KOPT-K1 (cell line): ENCODE measurements around the gene TIMP2.
"Not testable (repeated sequence)": the region's sequence is repeated elsewhere in the genome, so short reads cannot be mapped to it uniquely, and the experiment has no call there.

ENCODE experiments used
- H3K27ac ChIP-seq: fragments of 200-600 bp; sonication (generic); 2 replicates; pipeline ENCODE4 v1.5.1; 2016; ENCODE audit warnings: antibody characterized with exemption, mild to moderate bottlenecking, low read depth, low read length; ENCODE audit not compliant: poor library complexity, severe bottlenecking
- H3K36me3 ChIP-seq: fragments of 200-600 bp; sonication (generic); 2 replicates; pipeline ENCODE4 v1.5.1; 2017; ENCODE audit warnings: antibody characterized with exemption, mild to moderate bottlenecking, low read length, moderate library complexity; ENCODE audit not compliant: insufficient read depth
- H3K9me3 ChIP-seq: fragments of 200-600 bp; sonication (generic); 2 replicates; pipeline ENCODE4 v1.5.1; 2017; ENCODE audit warnings: antibody characterized with exemption, low read length, mild to moderate bottlenecking; ENCODE audit not compliant: insufficient read depth, poor library complexity, severe bottlenecking

TIMP2 gene

GRCh38 chr17:78925234-78925633 is at the start of gene TIMP2:
Gene TIMP2, minus strand, starts transcription at chr17:78925387. Its CDS starts 299 bp downstream, at chr17:78925088.
- H3K36me3 ChIP-seq: no peaks in the 10 kb centered on the region
- H3K9me3 ChIP-seq: no peaks in the 10 kb centered on the region
- H3K27ac ChIP-seq: no peak within 1 kb of the TSS

- no peak overlapping the region for H3K27ac ChIP-seq
- H3K36me3 ChIP-seq: peaks cover 96% of the 10 kb centered on the region
- H3K9me3 ChIP-seq: no peaks in the 10 kb centered on the region
These were observed 48.8 kb upstream of the TIMP2 start for GRCh38 chr17:78973792-78974520.

- no peaks in the 10 kb centered on the region for H3K9me3 ChIP-seq
- H3K36me3 ChIP-seq: peaks cover 100% of the 10 kb centered on the region
- no peak overlapping the region for H3K27ac ChIP-seq
These were observed 48.0 kb upstream of the TIMP2 start for GRCh38 chr17:78973196-78973595.

- Histone ChIP-seq H3K9me3 (no peaks in the 10 kb centered on the region), H3K27ac (no peak overlapping the region), H3K36me3 (peaks cover 100% of the 10 kb centered on the region)
These were observed 47.4 kb upstream of the TIMP2 start for GRCh38 chr17:78972507-78973105.

GRCh38 chr17:78971756-78972506 is 46.7 kb upstream of the TIMP2 start:
- Histone ChIP-seq H3K9me3 (no peaks in the 10 kb centered on the region), H3K27ac (no peak overlapping the region), H3K36me3 (peaks cover 100% of the 10 kb centered on the region)

- Histone ChIP-seq H3K36me3 (peaks cover 100% of the 10 kb centered on the region), H3K27ac (no peak overlapping the region), H3K9me3 (no peaks in the 10 kb centered on the region)
These were observed 45.9 kb upstream of the TIMP2 start for GRCh38 chr17:78970834-78971755.

GRCh38 chr17:78969865-78970264 is 44.7 kb upstream of the TIMP2 start:
- no peaks in the 10 kb centered on the region for H3K9me3 ChIP-seq
- H3K36me3 ChIP-seq: peaks cover 89% of the 10 kb centered on the region
- no peak overlapping the region for H3K27ac ChIP-seq

- Histone ChIP-seq H3K9me3 (no peaks in the 10 kb centered on the region), H3K27ac (no peak overlapping the region), H3K36me3 (peaks cover 69% of the 10 kb centered on the region)
These were observed 42.7 kb upstream of the TIMP2 start for GRCh38 chr17:78967782-78968362.

GRCh38 chr17:78966910-78967600 is 41.9 kb upstream of the TIMP2 start:
- Histone ChIP-seq H3K9me3 (no peaks in the 10 kb centered on the region), H3K36me3 (peaks cover 61% of the 10 kb centered on the region), H3K27ac (no peak overlapping the region)

- H3K9me3 ChIP-seq: no peaks in the 10 kb centered on the region
- H3K36me3 ChIP-seq: peaks cover 53% of the 10 kb centered on the region
- no peak overlapping the region for H3K27ac ChIP-seq
These were observed 41.1 kb upstream of the TIMP2 start for GRCh38 chr17:78966123-78966813.

- H3K9me3 ChIP-seq: no peaks in the 10 kb centered on the region
- H3K27ac ChIP-seq: no peak overlapping the region
- peaks cover 46% of the 10 kb centered on the region for H3K36me3 ChIP-seq
These were observed 40.3 kb upstream of the TIMP2 start for GRCh38 chr17:78965491-78965924.

- Histone ChIP-seq H3K9me3 (no peaks in the 10 kb centered on the region), H3K27ac (no peak overlapping the region), H3K36me3 (peaks cover 24% of the 10 kb centered on the region)
These were observed 38.2 kb upstream of the TIMP2 start for GRCh38 chr17:78963378-78963777.

- H3K36me3 ChIP-seq: peaks cover 20% of the 10 kb centered on the region
- H3K27ac ChIP-seq, H3K9me3 ChIP-seq: not testable (repeated sequence)
These were observed 37.8 kb upstream of the TIMP2 start for GRCh38 chr17:78962984-78963348.
